Stimulated activated CD8-positive, alpha-beta memory T cell treated with anti-CD3 and anti-CD28 coated beads, Interleukin-4, amount 100 ng/mL, for 1 hour (primary cell): ENCODE results near the gene PANK4.

Source experiments
- DNase-seq, 2 donors: peaks; one replicate each; pipeline ENCODE4 v3.0.0-alpha.2; 2020; ENCODE audit warnings: low read depth in 2 of 2, low spot score in 1 of 2

PANK4 gene

GRCh38 chr1:2477791-2478499 lies 48.5 kb downstream of the PANK4 start:
- DNase-seq: no peak

GRCh38 chr1:2477309-2477708 lies 49.1 kb downstream of the PANK4 start:
- DNase-seq: no peak

DNA sequence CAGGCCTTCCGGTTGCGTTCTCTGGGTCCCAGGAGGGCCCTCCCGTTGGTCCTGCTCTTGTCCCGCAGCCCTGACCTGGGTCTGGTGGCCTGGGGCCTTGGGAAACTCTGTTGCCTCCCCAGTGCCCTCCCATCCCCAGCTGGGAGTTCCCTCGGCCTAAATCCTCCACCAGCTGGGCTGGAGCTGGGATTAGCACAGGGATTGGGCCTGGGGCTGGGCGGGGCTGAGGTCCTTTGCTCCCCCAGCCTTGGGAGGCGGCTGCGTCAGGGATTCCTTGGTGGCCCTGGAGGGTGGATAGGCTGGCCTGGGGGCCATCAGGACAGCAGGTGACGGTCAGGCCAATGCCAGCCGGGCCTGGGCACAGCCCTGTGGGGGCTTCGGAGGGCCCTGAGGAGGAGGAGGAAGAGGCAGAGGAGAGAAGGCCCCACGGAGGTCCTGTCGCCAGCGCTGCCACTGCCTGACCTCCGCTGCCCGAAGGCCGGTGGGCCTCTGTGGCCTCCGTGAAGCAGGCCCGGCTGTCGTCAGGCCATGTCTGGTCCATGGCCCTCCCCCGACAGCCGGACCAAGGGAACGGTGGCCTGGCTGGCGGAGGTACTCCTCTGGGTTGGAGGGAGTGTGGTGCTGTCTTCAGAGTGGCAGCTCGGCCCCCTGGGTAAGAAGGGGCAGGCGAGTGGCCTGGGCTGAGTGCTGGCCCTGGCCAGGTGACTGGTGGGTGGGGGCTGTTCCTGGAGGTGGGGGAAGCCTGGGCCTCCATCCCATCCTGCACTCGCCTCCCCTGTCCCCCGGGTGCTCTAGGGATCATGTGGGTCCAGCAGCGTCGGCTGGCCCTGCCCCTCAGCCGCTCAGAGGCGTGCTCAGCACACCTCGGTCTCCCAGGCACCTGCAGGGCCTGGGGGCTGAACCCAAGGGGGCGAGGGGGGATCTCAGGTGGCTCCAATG lies 50.1 kb downstream of the PANK4 start, which contains the start of gene PLCH2:
Gene PLCH2, plus strand, starts transcription at position 229 of the 939 bp plus-strand sequence. Its CDS starts 300 bp downstream, at position 529.
- no peak for DNase-seq

DNA sequence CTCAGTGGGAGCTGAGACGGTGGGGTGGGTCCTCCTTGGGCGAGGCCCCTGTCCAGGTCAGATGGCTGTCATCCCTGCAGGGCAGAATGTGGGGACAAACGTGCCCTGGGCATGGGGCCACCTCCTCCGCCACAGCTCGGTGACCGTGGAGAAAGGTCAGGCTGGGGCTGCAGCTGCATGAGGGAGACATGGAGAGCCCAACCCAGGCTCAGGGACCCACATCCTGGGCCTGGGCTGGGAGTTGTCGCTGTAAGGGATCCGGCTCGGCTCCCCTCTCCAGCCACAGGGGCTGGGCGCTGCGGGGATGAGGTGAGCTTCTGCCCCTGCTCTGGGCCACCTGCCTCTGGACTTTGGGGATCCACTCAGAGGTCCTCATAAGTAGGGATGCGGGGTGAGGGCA lies 50.8 kb downstream of the PANK4 start:
- DNase-seq: no peak

GRCh38 chr1:2474933-2475371 lies 51.4 kb downstream of the PANK4 start:
- no peak for DNase-seq

DNA sequence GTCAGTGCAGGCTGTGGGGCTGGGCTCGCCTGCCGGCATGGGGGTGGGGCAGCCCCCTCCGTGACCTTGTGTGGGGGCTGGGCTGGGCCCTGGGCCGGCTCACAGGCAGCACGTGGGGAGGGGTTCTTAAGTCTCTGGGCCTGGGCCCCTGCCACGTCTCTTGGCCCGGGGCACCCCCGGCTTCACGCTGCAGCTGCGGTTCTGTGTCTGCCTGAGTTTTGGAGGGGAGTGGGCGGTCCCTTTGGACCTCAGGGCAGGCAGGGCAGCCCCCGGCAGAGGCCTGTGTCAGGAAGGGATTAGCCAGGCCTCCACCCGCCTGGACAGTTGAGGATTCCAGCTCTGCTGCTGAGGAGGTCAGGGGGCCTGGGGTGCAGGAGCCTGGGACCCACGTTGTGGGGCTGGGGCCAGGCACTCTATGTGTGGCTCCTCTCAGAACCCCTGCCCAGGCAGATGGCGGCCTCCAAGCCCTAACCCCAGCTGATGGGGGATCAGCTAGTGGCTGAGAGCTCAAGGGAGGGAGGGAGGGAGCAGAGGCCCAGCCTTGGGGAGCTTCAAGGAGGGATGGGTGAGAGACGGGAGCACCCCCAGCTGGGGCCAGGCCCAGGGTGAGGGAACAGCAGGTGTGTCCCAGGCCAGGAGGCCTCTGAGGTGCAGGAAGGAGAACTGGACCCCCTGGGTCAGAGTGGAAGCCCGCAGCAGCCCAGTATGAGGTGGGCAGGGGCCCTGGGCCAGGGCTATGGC lies 52.1 kb downstream of the PANK4 start:
- no peak for DNase-seq

GRCh38 chr1:2473198-2473597 lies 53.2 kb downstream of the PANK4 start:
- no peak for DNase-seq

DNA sequence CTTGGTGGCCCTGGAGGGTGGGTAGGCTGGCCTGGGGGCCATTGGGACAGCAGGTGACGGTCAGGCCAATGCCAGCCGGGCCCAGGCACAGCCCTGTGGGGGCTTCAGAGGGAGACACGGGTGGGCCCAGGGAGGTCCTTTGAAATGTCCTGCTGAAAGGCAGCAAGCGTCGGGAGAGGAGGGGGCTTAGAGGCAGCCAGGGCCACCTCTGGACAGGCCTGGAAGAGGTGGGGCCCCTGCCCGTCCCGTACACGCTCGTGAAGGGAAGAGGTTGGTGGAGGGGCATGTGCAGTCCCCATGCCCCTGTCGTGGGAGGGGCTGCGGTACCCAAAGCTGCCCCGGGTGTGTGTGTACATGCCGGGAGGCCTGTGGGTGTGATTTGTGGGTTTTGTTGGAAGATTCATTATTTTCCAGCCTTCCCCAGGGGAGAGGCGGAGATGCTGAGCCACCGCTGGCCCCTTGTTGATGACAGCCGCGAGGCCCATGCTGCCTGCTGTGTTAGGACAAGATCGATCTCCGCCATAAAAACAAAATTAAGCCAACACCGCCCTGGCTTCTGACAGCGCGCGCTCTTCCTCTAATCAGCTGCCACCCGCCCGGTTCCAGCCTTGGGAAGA lies 53.7 kb downstream of the PANK4 start:
- no peak for DNase-seq

DNA sequence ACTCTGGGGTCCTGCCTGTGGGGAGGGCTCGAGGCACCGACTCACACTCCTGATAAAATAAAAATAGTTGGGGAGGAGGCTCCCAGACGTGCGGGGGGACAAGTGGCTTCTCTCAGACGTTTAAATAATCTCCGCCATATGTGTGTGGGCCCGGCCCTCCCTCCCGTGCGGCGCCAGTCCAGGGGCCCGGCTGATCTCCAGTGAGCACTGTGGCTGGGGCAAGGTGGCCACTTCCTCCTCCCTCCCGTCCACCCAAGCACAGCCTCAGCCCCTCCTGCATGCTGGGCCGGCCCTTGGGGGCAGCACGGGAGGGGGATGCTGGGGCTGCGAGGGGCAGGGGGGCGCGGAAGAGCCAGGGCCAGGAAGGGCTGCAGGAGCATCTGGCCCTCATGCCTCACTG lies 54.3 kb downstream of the PANK4 start:
- no peak for DNase-seq

GRCh38 chr1:2471587-2472001 lies 54.8 kb downstream of the PANK4 start:
- no peak for DNase-seq

DNA sequence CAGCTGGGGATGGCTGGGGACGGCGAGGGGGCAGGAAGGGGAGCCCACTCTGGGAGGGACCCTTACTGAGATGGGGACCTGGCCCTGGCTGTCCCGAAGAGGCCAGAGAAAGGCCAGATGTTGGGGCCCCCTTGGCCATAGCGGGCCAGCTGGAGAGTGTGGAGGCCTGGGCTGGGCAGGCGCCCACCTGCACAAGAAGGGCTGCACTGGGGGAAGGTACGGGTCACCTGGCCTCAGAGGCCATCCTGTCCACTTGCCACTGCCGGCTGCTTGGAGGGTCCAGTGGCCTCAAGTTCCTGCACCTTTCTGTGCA lies 55.3 kb downstream of the PANK4 start:
- no peak for DNase-seq

- no peak for DNase-seq
Observed at GRCh38 chr1:2470290-2471158, 55.9 kb downstream of the PANK4 start.

- DNase-seq: no peak
Observed at GRCh38 chr1:2469103-2469940, 57.1 kb downstream of the PANK4 start.

- DNase-seq: no peak
Observed at GRCh38 chr1:2468540-2468939, 57.9 kb downstream of the PANK4 start.

GRCh38 chr1:2468041-2468472 lies 58.3 kb downstream of the PANK4 start:
- DNase-seq: peak in 1 of 2 donors; percentile 7

DNA sequence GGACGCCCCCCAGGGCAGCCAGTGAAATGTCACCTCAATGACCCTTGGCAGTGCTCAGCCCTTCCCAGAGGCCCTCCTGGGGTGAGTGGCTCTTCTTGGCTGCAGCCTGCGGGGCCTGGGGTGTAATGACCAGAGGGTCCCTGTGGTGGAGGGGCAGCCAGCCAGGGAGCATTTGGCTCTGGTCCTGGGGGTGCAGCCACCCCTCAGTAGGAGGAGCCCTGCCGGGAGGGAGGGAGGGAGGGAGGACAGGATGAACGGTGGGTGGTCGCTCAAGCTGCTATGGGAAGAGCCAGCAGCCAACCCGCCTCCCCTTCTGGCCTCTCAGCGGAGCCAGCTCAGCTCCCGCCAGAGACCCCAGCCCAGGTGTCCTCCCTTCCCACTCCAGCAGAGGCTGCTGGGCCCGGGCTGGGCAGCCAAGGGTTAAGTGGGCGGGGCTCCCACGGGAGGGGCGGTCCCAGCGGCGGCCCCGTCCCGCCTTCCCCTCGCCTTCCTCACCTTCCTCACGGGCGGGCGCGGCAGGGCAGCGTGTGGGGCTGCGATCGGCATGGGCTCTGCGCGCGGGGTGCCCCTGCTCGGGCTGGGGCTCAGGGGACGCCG lies 59.3 kb downstream of the PANK4 start:
- DNase-seq: no peak

DNA sequence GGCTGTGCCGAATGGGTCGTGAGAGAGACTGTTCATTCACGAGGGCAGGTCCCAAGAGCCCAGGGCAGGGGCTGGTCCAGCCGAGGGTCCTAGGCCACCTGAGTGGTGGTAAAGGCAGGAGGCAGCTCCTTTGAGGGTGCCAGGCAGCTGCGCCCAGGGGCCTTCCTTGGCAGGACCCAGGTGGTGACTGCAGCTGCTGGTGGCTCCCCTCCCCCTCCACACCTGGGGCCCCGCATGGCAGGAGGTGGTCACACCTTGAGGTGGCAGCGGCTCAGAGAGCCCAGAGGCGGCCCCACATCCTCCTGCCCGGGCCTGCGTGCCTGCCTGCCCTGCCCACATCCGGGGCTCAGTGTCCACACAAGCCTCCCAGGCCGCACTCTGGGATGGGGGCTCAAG lies 60.1 kb downstream of the PANK4 start:
- no peak for DNase-seq

DNA sequence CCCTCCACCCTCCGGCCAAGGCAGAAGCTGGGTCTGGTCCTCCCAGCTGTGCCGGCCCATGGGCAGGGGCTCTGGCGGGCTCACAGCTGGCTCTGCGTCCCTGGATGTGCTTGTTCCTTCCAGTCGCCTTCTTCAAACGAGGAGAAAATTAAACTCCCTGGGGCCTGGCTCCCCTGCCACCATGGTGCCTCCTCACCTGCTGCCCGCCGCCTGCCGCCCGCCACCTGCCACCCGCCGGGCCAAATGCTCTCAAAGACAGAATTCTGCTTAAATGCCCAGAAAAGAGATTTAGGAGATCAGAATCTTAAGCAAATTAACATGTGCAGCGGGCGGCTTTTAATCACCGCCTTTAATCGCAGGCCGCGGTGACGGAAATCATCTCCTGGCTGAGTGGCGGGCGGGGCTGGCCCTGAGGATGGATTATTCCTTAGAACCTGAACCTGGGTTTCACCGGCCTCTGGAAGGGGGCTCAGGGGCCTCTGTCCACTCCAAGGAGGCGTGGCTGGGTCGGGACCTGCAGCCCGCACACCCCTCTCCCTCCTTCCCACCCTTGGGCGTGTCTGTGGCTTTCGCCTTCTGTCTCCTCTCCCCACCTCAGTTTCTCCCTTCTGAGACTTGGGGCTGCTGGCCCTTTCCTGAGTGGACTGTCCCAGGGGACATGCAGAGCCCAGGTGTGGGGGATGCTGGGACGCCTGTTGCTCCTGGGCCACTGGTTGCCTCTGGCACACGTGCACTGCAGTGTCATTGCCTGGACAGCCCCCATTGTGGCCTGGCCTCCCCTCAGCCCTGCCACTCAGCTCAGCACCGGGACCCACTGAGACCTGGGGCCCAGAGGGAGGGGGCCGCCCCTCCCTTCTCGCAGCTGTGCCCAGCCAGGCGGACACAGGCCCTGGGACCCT lies 60.8 kb downstream of the PANK4 start:
- DNase-seq: no peak
